ENCODE data around the gene CCDC106.

Gene CCDC106

DNA sequence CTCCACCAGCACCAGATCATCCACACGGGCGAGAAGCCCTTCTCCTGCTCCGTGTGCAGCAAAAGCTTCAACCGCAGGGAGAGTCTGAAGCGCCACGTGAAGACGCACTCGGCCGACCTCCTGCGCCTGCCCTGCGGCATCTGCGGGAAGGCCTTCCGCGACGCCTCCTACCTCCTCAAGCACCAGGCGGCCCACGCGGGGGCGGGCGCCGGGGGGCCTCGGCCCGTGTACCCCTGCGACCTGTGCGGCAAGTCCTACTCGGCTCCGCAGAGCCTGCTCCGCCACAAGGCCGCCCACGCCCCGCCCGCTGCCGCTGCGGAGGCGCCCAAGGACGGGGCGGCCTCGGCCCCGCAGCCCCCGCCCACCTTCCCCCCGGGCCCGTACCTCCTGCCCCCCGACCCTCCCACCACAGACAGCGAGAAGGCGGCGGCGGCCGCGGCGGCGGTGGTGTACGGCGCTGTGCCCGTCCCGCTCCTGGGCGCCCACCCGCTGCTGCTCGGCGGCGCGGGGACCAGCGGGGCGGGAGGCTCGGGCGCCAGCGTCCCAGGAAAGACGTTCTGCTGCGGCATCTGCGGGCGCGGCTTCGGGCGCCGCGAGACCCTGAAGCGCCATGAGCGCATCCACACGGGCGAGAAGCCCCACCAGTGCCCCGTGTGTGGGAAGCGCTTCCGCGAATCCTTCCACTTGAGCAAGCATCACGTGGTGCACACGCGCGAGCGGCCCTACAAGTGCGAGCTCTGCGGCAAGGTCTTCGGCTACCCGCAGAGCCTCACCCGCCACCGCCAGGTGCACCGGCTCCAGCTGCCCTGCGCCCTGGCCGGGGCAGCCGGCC, 33.1 kb upstream of the CCDC106 start:
- DNase-seq, result no peak

DNA sequence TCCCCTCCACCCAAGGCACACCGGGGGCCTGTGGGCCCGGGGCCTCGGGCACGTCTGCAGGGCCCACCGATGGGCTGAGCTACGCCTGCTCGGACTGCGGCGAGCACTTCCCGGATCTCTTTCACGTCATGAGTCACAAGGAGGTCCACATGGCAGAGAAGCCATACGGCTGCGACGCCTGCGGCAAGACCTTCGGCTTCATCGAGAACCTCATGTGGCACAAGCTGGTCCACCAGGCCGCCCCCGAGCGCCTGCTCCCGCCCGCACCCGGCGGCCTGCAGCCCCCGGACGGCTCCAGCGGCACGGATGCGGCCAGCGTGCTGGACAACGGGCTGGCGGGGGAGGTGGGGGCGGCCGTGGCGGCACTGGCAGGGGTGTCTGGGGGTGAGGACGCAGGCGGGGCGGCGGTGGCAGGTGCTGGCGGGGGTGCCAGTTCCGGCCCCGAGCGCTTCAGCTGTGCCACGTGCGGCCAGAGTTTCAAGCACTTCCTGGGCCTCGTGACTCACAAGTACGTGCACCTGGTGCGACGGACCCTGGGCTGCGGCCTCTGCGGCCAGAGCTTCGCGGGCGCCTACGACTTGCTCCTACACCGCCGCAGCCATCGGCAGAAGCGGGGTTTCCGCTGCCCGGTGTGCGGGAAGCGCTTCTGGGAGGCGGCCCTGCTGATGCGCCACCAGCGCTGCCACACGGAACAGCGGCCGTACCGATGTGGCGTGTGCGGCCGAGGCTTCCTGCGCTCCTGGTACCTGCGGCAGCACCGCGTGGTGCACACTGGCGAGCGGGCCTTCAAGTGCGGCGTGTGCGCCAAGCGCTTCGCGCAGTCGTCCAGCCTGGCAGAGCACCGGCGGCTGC, 32.2 kb upstream of the CCDC106 start:
- DNase-seq, result no peak

DNA sequence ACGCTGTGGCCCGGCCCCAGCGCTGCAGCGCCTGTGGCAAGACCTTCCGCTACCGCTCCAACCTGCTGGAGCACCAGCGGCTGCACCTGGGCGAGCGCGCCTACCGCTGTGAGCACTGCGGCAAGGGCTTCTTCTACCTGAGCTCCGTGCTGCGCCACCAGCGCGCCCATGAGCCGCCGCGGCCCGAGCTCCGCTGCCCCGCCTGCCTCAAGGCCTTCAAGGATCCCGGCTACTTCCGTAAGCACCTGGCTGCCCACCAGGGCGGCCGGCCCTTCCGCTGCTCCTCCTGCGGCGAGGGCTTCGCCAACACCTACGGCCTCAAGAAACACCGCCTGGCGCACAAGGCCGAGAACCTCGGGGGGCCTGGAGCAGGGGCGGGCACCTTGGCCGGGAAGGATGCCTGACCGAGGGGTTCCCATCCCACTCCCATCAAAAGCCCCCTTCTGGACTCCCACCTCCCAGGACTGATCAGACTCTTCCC, 31.6 kb upstream of the CCDC106 start:
- DNase-seq, result no peak

DNA sequence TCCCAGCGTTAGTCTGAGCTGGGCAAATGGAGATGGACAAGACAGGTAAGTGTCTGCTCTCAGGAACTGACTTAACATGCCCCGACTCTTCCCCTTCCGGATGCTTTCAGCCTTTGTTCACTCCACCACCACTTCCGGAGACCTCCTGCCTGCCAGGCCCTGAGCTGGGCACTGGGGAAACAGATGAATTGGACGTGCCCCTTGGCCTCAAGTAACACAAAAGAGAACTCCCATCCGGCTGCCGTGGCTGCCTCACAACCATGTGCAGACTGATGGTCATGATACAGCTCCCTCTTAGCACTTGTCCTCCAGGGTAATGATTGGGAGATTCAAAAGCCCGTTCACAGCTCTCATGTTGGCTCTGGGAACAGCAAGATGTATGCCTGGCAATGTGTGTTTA, 30.6 kb upstream of the CCDC106 start:
- DNase-seq, result no peak

DNA sequence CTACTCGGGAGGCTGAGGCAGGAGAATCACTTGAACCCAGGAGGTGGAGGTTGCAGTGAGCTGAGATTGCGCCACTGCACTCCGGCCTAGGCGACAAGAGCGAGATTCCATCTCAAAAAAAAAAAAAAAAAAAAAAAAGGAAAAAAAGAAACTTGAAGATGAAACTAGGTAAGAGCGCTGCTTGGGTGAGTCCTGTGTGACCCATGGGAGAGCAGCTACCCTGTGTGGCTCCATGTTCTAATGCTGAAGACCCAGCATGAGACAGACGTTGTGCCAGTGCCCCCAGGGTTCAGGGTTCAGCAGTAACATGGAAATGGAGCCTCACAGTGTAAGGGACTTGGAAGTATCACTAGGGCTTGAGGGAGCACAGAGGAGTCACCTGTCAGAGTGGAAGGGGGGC, 29.6 kb upstream of the CCDC106 start:
- DNase-seq, result no peak

DNA sequence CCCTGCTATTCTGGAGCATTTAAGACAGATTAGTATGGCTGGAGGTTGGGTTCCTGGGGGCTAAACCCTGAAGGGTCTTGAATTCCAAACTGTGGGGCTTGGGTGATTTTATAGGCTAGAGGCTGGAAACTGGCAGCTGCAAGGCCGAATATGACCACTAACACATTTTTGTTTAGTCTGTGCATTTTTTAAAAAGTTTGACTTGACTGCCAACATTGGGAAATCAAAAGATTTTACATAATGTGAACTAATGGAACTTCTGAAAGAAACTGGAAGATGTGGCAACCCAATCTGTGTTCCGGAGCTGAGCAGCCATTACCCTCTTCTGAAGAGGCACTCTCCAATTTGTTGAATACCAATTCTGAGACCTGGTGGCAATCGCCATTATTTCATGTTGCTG, 28.7 kb upstream of the CCDC106 start:
- no peak for DNase-seq

DNA sequence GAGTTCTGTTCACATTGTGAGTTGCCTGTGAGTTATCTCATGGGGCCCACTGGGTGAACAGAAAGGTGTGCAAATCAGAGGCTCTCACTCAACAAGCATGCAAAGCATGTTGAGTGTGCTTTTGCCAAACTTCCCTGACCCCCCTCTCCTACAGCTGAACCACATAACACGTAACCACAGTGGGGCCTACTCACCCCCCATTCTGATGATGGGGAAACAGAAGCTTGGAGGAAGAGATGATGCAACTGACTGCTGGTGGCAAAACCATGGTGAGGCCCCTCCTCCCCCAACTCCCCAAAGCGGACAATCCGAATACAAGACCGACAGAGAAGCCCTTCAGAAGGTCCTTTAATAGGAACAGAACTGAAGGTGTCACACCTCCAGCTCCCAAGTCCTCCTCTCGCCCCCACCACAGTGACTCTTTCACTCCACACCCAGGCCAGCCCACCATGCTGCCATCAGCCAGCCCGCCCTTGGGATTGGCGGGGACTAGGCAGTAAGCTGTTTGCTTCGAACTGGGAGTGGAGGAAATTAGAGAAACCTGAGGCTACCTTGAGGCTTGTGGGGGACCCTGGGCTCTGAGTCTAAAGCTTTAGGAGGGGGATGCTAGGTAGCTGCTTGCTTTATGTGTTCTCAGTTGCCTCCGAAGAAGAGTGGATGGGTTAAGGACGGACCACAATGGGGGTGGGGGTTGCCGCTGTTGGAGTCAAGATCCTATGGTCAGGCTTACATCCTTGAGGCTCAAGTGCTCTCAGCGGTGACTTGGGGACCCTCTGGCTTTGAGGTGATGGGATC, 27.4 kb upstream of the CCDC106 start:
- no peak for DNase-seq

DNA sequence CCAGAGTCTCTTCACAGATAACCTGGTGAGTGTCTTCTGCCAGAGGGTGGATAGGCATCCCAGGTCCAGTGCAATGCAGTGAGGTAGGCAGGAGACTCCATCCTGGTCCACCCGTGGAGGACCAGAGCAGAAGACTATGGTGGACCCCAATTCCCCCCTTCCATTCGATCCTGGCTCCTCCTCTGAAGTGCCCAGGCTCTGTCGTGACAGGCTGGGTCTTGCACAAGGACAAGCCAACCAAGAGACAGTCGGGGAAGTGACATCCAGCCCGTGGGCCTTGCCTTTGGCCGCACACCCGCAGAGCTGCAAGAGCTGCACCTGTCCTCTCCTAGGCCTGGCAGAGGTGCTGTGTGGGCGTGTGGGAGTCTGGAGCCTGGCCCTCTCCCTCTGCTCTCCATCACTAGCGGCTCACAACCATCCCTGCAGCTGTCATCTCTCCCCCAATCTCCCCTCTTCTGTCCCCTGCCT, 26.8 kb upstream of the CCDC106 start:
- DNase-seq, result no peak

DNA sequence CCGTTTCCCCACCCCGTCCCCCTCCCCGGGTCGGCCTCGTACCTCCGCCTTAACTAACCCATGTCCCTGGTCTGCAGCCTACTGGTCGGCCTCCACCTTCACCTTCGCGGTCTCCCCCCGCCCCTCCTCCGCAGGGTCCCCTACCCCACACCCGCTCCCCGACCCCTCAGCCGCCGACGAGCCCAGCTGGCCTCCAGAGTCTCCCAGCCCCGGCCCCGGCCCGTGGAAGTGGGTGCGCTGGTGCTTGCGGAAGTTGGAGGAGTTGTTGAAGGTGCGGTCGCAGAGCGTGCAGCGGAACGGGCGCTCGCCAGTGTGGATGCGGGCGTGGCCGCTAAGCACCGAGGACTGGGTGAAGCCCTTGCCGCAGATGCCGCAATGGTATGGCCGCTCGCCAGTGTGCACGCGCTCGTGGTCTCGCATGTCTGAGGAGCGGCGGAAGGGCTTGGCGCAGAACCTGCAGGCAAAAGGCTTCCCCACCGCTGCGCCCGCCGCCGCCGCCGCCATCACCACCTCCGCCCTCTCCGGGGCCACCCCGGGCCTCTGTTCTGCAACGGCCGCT, 26.3 kb upstream of the CCDC106 start:
- no peak for DNase-seq

DNA sequence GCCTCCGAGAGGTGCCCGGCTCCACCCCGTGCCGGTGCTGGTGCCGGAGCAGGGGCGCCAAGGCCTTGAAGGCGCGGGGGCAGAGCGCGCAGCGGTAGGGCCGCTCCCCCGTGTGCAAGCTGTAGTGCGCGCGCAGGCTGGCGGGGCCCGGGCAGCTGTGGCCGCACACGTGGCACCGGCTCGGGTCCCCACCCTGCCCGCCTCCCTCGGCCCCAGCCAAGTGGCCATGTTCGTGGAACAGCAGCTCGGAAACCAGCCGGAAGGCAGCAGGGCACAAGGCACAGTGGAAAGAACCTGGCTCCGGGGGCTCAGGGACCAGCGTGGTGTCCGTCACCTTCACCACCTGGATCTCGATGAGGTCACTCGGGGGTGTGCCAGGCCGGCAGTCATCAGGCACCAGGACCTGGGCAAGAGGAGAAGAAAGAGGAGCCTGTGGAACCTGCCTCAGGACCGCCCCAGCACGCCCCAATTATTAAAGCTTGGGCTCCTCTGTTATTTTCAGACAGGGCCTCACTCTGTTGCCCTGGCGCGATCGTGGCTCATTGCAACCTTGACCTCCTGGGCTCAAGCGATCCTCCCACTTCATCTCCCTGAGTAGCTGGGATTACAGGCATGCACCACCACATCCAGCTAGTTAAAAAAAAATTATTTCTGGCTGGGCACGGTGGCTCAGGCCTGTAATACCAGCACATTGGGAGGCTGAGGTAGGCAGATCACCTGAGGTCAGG, 25.6 kb upstream of the CCDC106 start:
- DNase-seq, result no peak

DNA sequence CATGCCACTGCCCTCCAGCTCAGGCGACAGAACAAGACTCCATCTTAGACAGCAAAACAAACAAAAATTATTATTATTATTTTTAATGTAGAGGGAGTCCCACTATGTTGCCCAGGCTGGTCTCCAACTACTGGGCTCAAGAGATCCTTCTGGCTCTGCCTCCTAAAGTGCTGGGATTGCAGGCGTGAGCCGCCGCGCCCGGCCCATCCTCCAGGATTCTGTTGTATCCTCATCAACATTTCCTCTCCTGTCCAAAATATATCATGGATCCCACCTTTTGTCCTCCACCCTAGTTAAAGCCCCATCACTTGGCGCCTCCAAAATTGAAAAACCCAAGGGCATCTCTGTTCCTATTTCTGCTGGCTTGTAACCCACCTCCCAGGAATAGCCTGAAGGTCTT, 24.9 kb upstream of the CCDC106 start:
- DNase-seq, result no peak

DNA sequence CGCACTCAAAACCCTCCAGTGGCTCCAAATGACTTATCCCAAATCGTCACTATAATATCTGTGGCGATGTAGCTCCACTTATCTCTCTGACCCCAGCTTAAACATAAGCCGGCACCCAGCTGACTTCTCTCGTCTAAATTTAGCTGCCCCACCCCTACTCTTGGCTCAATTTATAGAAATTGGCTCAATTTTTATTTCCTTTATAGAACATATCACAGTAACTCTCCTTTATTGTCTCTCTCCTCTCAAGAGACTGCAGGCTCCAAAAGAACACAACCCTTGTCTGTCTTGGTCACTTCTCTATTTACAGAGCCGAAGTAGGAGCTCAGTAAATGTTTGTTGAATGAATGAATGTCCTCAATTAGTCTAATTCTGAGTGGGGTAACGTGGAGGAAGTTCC, 24.5 kb upstream of the CCDC106 start:
- no peak for DNase-seq

DNA sequence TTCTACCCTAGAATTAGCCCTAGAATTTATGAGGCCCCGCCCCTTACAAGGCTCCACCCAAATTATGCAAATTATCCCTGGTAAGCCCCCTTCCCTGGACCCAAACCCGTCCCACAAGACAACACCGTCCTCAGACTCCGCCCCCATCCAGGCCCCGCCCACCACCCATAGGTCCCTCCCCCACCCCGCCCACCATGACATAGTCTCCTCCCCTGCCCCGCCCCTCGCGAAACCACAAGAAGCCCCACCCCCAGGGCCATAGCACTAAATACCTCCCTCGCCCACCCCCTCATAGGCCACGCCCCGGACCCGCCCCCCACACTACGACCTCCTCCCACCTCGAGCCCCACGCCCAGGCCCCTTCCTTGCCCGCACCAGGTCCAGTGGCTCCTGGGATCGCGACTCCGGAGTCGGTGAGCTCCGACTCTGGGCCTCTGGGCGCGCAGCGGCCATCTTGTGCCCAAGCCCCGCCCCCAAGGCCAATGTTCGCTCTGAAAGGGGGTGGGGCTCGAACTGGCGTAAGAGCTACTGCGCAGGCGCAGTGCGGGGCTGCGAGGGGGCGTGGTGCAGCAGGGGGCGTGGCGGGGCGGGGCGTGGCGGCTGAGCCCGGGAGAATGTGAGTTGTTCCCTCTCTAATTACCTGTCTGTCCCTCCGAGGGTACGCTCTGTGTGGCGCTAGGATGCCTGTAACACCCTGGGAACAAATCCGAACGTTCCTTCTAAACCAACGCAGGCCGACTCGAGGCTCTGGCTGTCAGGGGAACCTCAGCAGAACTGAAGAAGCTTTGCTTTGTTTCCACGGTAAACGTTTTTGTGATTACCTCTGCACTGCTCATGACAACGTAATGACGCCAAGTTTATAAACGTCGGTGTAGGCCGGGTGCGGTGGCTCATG, 23.7 kb upstream of the CCDC106 start, which contains the start of gene ZNF784:
Gene ZNF784, minus strand, starts transcription at position 458 of the 895 bp plus-strand sequence. Its CDS starts 5 bp downstream, at position 453.
- no peak for DNase-seq

DNA sequence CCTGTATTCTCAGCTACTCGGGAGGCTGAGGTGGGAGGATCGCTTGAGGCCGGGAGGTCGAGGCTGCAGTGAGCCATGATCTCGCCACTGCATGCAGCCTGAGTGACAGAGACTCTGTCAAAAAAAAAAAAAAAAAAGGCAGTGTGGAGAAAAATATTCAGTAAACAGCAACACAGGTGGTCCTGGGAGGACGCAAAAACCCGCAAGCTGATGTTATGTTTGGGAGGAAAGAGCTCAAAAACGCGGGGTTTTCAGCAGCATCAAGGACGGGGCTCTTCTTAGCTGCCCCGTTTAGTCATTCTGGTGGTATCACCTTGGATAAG, 23.0 kb upstream of the CCDC106 start:
- DNase-seq, result no peak

DNA sequence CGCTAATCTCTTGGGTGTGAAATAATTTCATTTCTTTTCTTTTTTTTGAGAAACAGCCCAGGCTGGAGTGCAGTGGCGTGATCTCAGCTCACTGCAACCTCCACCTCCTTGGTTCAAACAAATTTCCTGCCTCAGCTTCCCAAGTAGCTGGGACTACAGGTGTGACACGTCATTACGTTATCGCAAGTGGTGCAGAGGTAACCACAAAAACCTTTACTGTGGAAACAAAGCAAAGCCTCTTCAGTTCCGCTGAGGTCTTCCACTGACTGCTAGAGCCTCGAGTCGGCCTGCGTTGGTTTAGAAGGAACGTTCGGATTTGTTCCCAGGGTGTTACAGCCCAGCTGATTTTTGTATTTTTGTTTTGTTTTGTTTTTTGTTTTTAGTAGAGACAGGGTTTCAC, 21.7 kb upstream of the CCDC106 start:
- DNase-seq, result no peak

DNA sequence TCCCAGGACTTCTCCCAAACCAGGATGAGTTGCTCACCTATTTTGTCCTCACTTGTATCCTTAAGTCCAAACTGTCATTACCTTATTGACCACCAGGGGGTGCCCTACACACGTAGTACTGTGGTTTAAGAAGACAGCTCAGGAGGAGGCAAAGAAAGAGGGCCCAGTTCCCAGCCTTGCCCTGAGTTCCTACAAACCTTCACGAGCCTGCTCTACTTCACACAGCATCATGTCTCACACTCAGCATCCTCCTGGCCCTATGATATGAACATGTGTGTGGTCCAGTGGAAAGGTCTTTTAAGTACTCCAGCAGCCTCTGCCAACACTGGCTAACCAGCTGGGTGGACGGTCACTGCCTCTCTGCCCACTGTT, 15.6 kb upstream of the CCDC106 start:
- peak; percentile 44 for DNase-seq

DNA sequence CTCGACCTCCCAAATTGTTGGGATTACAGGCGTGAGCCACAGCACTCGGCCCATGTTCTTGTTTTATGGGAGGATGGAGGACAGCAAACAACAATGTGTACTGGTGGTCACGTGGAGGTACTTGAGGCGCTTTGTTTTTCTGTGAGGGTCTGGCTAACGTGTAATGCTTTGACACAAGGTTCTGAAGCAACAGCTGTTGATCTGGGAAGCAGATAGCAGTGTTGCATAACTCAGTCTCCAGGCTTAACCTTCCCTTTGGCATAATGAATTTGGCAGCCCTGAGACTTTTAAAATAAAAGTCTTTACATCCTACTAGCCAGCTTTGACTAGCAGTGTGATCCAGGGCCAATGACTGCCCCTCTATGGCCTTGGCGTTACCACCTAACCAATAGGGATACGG, 14.2 kb upstream of the CCDC106 start:
- no peak for DNase-seq

DNA sequence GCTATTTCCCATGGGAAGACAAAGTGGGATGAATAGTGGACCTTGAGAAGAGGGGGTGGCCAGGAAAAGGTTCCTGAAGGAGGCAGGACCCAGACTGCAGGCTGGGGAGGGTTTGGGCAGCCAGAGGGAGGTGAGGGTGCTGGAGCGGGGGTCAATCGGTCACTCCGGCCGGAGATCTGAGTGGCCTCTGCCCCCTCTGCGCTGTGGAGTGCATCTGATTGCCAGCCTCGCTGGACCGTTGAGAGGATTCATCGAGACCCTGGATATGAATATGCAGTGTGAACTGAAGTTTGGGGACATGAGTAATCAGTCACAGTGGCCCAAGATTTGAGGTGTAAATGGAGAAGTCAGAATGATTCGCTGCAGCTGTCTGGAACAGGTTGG, 12.7 kb upstream of the CCDC106 start:
- no peak for DNase-seq

DNA sequence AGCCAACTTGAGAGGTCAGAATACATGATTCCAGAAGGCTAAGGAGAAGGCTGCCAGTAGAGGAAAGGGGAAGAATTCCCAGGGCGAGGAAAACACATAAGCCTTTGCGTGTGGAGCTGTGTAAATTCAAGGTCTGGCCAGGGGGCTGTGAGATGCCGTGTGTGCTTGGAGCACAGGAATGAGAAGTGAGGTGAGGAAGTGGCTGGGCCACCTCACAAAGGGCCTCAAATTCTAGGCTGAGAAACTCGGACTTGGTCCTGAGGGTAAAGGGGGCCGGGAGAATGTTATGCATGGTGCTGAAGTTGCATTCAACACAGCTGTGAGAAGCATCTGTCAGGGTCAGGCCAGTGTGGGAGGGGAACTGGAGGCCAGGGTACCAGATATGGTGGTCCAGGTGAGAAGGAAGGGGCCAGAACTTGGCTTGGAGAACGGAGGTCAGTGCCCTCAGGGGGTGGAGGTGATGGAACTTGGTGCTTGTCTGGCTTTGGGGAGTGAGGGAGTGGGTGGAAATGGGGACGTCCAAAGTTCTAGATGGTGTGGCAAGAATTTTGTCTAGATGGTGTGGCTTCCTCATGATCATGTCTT, 12.1 kb upstream of the CCDC106 start:
- no peak for DNase-seq

DNA sequence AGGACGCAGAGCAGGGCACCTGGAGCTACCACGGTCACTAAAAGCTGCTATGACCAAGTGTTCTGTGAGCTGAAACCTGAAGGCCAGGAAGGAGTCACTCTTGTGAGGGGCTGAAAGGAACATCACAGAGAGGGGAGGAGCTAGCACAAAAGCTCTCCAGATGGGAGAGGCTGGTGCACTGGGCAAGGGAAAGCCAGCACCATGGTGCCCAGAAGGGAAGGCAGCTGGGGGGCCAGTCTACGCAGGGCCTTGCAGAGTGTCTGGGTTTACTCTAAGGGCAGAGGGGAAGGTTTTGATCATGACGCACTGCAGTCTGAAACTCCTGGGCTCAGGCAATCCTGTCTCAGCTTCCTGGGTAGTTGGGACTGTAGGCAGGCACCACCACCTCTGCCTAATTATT, 11.3 kb upstream of the CCDC106 start:
- DNase-seq, result no peak

DNA sequence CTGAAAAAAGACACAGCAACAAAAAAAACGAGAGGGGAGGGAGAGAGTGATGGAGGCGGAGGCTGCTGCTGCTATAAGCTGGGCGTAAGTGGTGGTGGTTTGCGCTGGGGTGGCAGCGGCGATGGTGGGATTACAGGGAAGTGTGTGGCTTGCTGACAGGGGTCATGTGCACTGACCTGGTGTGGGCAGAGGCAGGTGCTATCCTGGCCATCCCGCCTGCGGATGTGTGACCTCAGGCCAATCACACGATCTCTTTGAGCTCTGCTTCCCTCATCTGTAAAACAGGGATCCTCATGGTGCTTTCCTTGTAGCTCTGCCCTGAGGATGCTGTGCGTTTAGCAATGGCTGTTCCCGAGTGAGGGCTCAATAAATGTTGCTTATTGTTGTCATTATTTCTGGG, 10.5 kb upstream of the CCDC106 start:
- DNase-seq, result no peak
